Testis (tissue), 2 donors: ENCODE results near the gene ARFGAP3.

Source experiments
- CTCF ChIP-seq, 3 experiments: fragments of 450-650 bp in 2 of 3; fragments of 200-600 bp in 1 of 3; sonication (generic) in 1 of 3; IDR thresholded peaks; one replicate each; pipeline ENCODE4 v1.5.1; 2016 to 2019; ENCODE audit warnings: antibody characterized with exemption in 3 of 3, mild to moderate bottlenecking in 2 of 3, moderate library complexity in 1 of 3
- POLR2A ChIP-seq: fragments of 450-650 bp; IDR thresholded peaks from one replicate; pipeline ENCODE4 v1.6.1; 2017; ENCODE audit warnings: antibody characterized with exemption, mild to moderate bottlenecking, moderate library complexity

- no peak for TF ChIP-seq POLR2A
- TF ChIP-seq CTCF (IDR thresholded peaks at IDR 0.05): no peak
Observed at GRCh38 chr22:42752912-42753311, 104.2 kb downstream of the ARFGAP3 start.
